ENCODE measurements around the gene ING1.

DNA sequence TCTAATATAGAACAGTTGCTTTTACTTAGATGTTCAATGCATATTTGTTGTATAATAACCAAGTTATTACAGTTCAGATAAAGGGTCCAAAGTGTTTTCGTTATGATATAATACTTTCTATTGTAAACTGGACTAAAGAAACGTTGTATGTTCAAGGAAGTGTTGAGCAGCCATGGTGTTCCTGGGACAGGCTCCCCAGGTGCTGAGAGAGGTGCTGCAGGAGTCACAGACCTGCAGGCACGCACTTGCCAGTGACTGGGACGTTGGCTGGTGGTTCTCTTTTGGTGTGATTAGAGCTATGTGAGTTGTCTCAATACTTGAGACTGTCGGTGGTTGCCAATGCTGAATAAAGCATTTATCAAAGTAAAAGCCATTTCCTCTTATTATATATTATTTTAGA lies 9.5 kb downstream of the ING1 start:
- no peak for TF ChIP-seq CTCF (IDR thresholded peaks at IDR 0.05)
- TF ChIP-seq POLR2A (IDR thresholded peaks at IDR 0.05), result no peak
